AG10803 (cell line): ENCODE results near the gene LPAR6.

Experiments
- DNase-seq: peaks from one replicate; pipeline ENCODE4 v3.0.0; 2010; ENCODE audit warnings: low read depth
- H3K4me3 ChIP-seq: 2 replicates; pipeline ENCODE4 v1.5.1; 2011; ENCODE audit warnings: mild to moderate bottlenecking, low read length, control low read depth
- TF ChIP-seq, protein P1 (sequence below): conservative IDR thresholded peaks from 2 replicates; pipeline ENCODE4 v1.5.1; 2011; ENCODE audit warnings: mild to moderate bottlenecking, low read length, control low read depth, inconsistent platforms

LPAR6 gene

GRCh38 chr13:48369988-48370387 lies 42.9 kb downstream of the LPAR6 start:
- H3K4me3 ChIP-seq: no peak overlapping the region
- DNase-seq: no peak
- TF ChIP-seq, protein P1, sequence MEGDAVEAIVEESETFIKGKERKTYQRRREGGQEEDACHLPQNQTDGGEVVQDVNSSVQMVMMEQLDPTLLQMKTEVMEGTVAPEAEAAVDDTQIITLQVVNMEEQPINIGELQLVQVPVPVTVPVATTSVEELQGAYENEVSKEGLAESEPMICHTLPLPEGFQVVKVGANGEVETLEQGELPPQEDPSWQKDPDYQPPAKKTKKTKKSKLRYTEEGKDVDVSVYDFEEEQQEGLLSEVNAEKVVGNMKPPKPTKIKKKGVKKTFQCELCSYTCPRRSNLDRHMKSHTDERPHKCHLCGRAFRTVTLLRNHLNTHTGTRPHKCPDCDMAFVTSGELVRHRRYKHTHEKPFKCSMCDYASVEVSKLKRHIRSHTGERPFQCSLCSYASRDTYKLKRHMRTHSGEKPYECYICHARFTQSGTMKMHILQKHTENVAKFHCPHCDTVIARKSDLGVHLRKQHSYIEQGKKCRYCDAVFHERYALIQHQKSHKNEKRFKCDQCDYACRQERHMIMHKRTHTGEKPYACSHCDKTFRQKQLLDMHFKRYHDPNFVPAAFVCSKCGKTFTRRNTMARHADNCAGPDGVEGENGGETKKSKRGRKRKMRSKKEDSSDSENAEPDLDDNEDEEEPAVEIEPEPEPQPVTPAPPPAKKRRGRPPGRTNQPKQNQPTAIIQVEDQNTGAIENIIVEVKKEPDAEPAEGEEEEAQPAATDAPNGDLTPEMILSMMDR: no peak
